MV-4-11 (cell line): ENCODE results near the gene CDKAL1.
"Not testable (repeated sequence)": the region's sequence is repeated elsewhere in the genome, so short reads cannot be mapped to it uniquely, and the experiment has no call there.

Experiments
- DNase-seq: peaks from one replicate; lab custom pipeline; 2025; lab: John Stamatoyannopoulos, UW

The CDKAL1 gene

DNA sequence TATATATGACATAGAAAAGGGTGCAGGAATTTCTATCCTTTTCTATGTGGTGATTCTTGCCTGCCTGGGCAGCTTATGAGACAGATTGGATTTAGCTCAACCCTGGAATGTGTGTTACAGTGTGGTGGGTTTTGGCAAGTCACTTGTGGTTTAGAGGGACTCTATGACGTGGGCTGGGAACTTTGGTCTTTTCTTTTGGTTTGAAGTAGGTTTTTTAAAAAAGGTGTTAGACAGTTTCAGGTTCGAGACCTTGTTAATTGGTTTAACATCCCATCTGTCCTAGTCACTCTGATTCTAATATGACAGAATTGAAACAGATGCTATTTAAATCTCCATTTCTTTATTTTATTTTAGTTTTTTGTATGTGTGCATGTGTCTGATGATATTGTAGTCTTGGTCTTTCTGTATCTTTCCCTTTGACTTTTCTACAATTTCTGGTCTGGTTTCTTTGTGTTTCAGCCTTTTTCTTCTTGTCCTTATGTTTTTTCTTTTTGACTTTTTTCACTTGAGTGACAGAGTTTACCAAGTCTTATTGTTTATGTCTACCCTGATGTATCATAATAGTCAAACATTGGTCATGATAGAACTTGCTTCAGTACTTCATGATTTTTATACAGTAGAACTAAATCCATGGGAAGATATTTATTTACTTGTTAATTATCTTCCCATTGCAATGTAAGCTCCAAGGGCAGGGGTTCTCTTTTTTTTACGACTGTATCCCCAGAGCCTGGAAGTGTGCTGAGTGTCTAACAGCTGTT is 174.3 kb downstream of the CDKAL1 start:
- DNase-seq, result no peak

DNA sequence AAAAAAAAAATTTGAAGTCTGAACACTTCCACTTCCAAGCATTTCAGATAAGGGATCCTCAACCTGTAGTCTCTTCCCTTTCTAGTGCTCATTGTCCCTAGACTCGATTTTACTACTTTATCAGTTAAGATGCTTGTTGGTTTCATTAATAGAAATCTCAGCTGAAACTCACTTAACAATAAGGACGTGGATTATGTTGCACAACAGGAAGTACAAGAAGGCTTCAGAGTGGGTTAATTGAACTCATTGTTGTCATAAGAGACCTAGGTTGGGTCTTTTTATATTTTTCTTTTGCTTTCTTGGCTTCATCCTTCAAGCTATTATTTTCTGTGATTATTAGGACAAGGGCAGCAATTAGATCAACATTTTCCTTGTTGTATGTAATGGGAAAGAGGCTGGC is 175.2 kb downstream of the CDKAL1 start:
- no peak for DNase-seq

DNA sequence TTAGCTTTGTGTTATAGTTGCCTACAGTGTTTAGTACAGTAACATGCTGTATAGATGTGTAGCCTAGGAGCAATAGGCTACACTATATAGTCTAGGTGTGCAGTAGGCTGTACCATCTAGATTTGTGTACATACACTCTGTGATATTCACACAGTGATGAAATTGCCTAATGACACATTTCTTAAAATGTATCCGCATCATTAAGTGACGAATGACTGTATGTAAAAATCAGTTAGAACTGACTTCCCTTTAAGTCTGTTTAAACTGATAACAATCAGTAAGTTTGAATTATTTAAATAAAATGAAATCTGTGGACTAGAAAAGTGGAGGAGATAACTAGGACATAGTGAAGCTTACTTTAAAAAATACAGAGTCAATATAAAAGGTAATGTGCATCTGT is 176.1 kb downstream of the CDKAL1 start:
- no peak for DNase-seq

DNA sequence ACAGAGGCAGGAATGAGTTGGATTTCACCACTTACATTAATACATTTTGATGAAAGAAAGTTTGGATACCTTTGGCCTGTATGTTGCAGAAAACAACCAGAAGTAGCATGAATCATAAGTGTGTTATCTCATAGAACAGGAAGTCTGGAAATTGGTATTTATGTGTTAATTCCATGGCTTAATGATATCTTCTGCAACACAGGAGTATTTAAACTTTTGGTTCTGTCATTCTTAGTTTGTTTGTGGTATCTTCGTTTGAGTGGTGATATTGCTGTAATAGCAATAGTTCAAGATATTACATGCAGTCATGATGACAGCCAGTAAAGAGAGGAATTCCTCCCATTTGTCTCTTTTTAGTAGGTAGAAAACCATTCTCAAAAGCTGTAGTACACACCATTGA is 177.3 kb downstream of the CDKAL1 start:
- DNase-seq, result no peak

DNA sequence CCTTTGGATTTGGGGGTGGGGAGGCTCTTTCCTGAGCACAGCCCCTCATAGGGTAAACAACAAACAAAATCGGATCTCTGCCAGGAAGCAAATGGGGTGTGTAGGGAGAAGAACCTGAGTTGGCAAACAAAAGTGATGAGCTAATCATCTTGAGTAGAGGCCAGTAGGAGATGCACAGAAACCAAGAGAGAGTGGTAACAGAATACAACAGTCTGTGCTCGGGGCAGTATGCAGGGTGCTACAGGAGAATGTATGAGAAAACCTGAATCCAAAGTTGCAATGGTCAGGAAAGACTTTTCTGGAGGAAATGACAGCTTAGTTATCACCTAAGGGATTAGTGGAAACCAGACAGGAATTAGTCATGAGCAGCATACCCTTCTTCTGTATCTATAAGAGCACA is 177.8 kb downstream of the CDKAL1 start:
- DNase-seq, result no peak

DNA sequence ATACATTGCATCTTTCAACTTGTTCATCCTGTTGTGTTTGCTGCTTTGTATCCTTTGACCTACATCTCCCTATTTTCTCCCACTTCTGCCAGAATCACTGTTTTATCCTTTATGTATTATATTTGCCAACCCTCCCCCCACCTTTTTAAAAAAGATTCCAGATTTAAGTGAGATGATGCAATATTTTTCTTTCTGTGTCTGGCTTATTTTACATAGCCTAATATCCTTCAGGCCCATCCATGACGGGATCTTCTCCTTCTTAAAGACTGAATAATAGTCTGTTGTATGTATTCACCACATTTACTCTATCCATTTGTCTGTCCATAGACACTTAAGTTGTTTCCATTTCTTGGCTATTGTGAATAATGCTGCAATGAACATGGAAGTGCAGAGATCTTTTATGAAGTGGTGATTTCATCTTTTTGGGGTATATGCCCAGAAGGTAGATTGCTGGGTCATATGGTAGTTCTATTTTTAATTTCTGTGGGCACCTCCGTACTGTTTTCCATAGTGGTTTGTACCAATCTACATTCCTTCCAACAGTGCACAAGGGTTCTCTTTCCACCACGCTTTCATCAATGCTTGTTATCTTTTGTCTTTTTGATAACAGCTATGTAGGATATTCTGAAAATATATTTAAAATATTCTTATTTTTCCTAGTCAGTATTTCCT is 181.0 kb downstream of the CDKAL1 start:
- DNase-seq, result no peak

DNA sequence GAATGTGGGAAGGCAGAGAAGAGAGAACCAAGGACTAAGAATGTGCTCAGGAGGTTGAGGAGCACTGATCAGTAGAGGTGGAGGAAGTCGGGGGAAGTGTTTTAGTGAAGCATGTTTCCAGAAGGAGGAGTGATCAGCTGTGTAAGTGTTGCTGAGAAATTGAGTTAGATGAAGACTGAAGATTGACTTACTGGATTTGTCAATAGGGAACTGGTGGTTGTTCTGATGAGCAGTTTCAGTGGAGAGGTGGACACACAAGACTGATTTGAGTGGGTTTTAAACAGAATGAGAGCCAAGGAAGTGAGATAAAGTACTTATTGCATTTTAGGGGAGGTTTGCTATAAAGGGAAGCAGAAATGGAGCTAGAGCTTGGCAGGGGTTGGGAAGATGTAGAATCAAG is 182.6 kb downstream of the CDKAL1 start:
- peak; percentile 11 for DNase-seq

DNA sequence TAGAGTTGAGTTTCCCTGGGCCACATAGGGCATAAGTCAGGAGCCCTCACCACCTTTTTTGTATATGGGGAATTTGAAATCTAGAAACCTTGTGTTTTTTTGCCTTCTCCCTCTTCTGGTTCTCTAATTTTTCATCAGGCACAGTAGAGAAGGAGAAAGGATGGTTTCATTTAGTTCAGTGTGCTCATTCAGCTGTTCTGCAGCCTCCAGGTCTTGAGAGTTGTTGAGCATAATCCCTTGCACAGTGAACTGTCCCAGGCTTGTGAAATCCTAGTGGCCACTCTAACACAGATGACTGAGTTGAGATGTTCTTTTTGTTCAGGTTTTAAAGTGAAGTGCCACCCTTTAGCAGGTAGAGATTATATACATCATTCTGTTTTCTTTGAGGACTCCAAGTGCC is 183.5 kb downstream of the CDKAL1 start:
- DNase-seq, result no peak

DNA sequence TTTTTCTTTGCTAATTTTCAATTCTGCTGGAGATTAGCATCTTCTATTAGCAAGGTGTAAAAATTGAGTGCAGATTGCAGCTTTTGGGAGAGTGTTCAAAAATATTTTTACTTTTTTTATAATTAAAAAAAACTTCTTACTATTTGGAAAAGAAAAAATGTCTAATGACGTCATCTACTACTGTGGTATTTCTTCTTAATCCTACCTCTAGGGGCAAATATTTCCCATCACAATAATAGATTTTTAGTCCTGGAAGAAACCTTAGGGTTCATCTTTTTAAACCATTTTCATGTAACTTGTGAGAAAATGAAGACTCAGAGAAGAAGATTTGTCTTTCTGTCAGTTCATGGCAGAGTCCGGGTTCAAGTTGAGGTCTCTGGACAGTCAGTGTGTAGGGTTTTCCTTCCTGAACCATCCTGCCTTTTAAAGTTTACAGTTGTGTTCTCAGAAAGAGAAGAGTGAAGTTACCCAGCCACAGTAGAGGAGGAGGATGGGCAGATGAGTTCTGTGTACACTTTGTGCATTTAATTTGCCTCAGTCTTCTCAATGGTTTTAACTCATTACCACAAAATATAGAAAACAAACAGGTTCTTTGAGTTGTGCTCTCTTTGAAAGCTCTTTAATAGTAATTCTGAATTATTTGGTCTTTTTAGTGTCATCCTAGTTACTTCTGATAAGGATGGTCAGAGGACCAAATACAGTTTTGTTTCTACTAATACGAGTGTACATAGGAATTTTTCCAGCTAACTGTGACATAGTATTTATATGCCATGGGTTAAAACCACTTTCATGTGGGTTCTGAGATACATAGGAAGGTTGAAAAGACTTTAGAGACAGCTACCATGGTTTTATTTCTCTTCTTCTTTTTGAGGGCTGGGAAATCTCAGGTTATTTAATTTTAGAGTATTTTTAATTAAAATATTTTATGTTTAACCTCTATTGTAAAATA is 184.7 kb downstream of the CDKAL1 start:
- no peak for DNase-seq

DNA sequence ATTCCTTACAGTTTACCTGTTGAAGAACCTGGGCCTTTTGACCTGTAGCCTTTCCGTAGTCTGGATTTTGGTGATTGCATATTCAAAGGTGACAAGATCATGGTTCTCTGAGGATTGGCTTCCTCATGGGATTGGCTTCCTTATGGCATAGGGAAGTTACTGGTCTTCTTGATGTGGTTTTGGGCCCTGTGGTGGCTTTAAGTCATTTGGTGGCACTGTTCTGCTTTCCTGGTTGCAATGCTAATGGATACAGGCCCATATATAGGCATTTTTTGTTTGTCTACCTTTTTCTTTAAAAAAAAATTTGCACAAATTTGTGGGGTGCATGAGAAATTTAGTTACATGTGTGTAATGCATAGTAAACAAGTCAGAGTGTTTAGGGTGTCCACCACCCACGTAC is 185.7 kb downstream of the CDKAL1 start:
- DNase-seq, result peak; percentile 75

DNA sequence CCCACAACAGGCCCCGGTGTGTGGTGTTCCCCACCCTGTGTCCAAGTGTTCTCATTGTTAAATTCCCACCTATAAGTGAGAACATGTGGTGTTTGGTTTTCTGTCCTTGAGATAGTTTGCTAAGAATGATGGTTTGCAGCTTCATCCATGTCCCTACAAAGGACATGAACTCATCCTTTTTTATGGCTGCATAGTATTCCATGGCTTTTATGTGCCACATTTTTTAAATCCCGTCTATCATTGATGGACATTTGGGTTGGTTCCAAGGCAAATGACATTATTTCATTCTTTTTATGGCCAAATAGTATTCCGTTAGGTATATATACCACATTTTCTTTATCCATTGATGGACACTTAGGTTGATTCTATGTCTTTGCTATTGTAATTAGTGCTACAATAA is 186.9 kb downstream of the CDKAL1 start:
- DNase-seq, result not testable (repeated sequence)

DNA sequence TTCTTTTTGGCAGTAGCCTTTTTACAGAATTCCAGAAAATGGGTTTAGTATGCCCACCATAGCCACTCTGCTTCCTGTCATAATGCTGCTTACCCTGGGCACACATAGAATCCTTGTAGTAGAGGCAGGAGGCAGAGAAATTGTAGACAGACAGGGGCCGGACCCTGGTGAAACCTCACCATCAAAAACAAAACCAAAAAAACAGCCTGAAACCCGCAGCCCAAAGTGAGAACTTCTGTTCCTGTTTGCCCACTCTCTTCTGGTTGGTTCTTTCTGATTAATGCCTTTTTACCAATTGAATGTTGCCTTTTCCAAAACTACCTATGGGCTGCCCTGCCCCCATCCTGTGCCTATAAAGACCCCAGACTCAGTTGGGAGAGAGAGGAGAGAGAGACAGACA is 188.2 kb downstream of the CDKAL1 start:
- DNase-seq, result no peak

DNA sequence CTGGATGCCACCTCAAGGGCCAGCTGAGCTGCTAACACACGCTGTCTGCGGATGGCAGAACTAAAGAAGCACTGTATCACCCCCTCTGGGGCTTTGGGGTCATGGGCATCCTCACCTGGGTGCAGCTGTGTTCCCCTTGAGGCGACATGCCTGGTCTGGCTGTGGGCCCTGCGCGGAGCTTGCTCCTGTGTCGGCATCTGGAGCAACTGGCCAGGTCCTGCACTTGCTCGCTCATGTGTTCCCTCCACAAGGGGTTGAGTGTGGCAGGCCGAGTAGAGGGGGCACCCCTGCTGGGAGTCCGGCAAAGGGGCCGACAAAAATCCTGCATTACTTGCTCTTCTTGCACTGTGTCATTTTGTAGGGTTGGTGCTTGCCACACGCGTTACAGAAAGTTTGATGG is 189.0 kb downstream of the CDKAL1 start:
- no peak for DNase-seq

DNA sequence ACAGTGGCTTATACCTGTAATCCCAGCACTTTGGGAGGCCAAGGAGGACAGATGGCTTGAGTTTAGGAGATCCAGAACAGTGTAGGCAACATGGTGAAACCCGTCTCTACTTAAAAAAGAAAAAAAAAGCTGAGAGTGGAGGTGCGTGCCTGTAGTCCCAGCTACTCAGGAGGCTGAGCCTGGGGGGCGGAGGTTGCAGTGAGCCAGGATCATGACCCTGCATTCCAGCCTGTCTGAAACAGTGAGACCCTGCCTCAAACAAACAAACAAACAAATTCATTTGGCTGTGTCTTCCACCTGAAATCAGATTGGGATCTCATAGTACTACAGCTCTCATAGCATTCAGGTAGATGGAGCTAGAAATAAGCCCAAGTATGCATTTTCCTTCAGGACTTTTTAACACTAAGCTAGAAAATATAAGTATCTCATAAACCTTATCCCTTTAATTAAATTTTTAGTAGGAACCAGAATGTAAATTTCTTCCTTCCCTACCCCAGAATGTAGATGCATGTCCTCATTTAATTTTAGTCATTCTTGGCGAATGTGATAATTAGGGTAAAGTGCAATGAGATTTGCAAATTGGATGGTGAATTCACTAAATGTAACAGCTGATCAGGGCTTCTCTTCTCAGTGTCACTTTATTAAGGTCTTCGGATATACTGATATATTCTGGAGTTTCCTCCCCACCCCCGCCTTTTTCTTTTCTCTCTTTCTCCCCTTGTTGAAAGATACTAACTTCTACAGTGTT is 190.4 kb downstream of the CDKAL1 start:
- DNase-seq, result no peak

DNA sequence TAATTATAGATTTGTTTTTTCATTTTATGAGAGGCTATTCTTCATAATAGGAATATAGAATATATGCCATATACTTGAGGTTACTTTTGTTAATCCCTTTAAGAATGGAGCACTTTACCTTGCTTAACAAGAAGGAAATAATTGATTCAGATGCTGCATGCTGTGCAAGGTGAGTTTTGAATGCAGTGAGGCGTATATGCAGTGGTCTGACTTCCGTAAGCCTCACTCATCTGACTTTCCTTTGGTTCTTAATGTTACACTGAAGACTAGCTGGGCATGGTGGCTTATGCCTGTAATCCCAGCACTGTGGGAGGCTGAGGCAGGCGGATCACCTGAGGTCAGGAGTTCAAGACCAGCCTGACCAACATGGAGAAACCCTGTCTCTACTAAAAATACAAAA is 191.0 kb downstream of the CDKAL1 start:
- DNase-seq, result not testable (repeated sequence)

DNA sequence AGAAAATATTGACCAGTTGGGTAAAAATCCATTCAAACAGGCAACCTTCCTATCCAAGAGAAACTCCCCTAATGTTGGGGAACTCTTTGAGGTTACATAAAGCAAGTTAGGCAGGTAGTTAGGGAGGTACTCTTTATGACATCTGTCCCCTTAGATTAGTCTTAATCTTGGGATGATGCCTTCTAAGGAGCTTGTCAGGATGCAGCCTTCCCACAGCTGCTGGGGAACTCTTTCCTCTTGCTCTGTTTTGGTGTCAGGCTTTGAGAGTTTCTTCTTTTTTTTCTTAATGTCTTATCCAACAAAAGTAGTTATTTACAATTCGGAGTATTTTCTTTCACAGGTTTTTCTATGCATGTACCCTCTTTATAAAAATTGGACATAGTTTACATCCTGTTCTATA is 194.8 kb downstream of the CDKAL1 start:
- DNase-seq, result no peak

DNA sequence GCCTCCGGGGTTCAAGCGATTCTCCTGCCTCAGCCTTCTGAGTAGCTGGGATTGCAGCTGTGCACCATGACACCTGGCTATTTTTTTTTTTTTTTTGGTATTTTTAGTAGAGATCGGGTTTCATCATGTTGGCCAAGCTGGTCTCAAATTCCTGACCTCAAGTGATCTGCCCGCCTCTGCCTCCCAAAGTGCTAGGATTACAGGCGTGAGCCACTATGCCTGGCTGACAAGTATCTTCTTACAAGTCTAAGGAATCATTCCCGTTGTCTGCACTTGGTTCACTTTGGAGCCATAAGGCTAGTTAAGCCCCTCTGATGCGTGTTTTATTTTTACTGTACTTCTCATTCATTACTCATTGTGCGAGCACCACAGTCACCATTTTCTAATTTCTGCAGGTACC is 198.1 kb downstream of the CDKAL1 start:
- DNase-seq, result not testable (repeated sequence)

DNA sequence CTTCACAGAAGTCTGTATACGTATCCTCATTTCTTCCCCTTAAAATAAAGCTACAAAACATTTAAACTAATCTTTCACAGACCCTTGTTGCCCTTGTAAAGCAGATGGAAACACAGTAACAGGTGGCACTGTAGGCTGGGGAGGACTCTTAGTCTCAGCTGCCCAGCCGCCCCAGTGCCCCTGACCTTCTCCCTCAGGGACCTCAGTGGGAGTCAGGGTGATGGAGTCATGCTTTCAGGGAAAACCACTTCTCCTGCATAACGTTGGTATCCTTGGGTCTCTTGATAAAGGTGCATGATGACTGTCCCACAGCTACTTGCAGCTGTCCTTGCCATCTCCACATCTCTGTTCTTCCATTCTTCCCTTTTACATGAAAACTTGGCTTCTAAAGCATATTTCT is 198.6 kb downstream of the CDKAL1 start:
- no peak for DNase-seq

DNA sequence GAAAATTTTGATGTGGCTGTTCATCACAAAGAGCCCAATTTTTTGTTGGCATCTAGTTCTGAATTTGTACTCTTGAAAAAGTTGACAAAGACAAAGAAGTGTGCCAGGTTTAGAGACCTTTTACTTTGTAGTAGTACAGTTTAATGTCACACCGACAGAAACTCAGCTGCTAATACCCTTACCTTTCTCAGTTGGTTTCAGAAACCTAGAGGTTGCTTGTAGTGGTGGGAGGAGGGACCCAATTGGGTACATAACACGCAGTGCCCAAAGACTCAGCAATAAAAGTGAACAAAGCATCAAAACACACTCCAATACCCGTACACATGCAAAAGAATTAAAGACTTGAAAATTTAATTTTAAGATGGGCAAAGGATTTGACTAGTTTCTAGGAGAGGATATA is 203.7 kb downstream of the CDKAL1 start:
- no peak for DNase-seq

DNA sequence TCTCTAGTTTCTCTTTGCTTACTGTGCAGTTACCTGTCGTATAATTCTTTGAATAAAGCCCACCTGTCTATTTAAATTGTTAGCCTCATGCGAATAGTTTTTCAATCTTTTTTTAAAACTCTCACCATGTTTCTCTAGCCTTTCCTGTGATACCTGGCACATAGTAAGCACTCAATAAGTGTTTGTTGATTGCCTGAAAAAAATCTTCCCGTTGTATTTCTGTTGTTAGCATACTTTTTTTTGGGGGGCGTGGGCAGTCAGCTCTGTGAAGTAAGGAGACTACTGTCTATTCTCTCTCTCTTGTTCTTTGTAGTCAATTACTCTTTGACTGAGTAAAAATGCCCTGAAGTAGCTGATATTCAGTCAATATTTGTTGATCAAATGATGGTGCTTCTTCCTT is 205.8 kb downstream of the CDKAL1 start:
- DNase-seq, result no peak

DNA sequence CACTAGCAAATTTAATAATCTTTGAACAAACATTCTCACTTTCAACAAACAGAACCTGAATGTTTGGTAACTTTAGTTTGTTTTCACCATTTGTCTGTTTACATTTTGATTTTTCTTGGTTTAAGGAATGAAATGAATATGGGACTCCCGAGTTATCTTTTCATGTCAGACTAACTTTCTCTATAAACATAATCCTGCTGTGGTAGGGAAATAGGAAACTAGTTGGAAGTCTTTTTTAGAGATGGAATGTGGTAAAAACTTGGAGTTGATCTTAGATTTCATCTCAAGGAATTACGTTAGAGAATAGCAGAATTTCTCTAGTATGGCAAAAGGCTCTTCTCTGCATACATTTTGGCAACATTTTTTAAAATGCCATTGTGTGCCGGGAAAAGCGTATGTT is 206.5 kb downstream of the CDKAL1 start:
- no peak for DNase-seq

DNA sequence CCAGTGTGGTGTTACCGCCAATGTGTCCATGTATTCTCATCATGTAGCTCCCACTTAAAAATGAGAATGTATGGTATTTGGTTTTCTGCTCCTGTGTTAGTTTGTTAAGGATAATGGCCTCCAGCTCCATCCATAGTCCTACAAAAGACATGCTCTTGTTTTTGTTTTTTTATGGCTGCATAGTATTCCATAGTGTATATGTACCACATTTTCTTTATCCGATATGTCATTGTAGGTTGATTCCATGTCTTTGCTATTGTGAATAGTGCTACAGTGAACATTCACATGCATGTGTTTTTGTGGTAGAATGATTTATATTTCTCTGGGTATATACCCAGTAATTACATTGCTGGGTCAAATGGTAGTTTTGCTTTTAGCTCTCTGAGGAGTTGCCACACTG is 207.2 kb downstream of the CDKAL1 start:
- DNase-seq, result no peak
